HG03432 (cell line): ENCODE data around the gene NEBL.
"Not testable (repeated sequence)": the region's sequence is repeated elsewhere in the genome, so short reads cannot be mapped to it uniquely, and the experiment has no call there.

Experiments
- ATAC-seq: cut with Tn5 transposase; IDR thresholded peaks from one replicate; pipeline ENCODE4 v1.9.1; 2021; ENCODE audit warnings: mild to moderate bottlenecking, moderate library complexity; ENCODE audit not compliant: unreplicated experiment

NEBL gene, protein sequence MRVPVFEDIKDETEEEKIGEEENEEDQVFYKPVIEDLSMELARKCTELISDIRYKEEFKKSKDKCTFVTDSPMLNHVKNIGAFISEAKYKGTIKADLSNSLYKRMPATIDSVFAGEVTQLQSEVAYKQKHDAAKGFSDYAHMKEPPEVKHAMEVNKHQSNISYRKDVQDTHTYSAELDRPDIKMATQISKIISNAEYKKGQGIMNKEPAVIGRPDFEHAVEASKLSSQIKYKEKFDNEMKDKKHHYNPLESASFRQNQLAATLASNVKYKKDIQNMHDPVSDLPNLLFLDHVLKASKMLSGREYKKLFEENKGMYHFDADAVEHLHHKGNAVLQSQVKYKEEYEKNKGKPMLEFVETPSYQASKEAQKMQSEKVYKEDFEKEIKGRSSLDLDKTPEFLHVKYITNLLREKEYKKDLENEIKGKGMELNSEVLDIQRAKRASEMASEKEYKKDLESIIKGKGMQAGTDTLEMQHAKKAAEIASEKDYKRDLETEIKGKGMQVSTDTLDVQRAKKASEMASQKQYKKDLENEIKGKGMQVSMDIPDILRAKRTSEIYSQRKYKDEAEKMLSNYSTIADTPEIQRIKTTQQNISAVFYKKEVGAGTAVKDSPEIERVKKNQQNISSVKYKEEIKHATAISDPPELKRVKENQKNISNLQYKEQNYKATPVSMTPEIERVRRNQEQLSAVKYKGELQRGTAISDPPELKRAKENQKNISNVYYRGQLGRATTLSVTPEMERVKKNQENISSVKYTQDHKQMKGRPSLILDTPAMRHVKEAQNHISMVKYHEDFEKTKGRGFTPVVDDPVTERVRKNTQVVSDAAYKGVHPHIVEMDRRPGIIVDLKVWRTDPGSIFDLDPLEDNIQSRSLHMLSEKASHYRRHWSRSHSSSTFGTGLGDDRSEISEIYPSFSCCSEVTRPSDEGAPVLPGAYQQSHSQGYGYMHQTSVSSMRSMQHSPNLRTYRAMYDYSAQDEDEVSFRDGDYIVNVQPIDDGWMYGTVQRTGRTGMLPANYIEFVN

DNA sequence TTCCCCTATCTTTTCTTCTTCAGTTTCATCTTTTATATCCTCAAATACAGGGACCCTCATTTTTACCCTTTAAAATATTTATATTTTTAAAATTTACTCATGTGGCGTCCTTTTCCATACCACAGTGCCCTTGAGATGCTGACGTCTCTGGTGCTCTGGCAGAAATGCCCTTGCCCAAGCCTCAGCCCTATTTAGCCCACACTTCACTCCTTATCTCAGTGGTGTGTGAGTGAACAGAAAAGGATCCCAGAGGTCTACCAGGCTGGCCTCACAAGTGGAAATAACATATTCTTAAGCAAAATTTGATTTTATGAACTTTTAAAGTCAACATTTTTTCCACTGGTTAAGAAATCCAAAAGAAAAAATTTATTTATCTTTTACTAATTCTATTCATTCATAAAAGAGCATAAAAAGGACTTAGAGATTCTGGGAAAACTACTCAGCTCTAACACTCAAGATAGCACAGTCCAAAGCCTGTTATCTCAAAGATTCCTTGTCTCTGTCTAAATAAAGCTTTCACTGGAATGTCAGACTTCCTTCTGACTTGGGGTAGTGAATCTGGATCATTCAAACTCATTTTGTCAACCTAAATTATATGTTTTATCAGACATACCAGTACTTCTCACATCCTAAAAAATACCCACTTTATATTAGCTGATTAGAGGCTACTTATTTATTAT is at the start of gene NEBL:
Gene NEBL (minus strand): TSS at position 166 of the 680 bp plus-strand sequence. CDS start 106 bp downstream, at position 60.
- ATAC-seq: no peak

DNA sequence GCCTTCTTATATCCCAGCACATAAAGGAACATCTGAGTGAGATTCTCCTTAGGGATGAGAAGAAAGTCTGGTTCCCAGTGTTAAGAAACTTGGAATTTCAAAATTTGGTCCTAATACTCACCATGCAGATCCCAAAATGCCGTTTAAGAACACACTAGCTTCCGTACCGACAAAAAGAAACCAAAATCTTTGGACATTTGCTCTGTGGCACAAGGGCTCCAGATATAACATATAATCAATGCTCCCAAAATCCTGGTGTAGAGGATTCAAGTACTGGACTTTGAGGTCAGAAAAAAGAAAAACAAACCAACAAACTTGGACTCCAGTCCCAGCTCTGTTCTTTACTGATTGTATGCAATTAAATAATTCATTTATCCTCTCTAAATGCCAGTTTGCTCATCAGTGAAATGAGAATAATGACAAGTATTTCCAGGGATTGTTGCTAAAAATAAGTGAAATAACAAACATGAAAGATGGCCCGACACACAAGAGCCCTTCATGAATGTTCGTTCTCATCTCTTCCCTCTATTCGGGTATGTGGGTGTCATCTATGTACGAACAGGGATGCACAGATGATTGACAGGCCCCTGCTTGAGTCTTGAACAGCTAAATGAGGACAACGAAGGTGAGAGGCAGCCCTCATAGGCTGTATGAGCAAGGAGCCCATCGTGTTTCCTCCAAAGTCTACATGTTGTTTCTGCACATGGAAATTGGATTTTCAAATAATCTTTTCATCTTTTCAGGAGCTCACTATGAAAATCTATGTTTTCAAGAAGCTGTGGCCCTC is 48.6 kb upstream of the NEBL start:
- ATAC-seq: no peak

DNA sequence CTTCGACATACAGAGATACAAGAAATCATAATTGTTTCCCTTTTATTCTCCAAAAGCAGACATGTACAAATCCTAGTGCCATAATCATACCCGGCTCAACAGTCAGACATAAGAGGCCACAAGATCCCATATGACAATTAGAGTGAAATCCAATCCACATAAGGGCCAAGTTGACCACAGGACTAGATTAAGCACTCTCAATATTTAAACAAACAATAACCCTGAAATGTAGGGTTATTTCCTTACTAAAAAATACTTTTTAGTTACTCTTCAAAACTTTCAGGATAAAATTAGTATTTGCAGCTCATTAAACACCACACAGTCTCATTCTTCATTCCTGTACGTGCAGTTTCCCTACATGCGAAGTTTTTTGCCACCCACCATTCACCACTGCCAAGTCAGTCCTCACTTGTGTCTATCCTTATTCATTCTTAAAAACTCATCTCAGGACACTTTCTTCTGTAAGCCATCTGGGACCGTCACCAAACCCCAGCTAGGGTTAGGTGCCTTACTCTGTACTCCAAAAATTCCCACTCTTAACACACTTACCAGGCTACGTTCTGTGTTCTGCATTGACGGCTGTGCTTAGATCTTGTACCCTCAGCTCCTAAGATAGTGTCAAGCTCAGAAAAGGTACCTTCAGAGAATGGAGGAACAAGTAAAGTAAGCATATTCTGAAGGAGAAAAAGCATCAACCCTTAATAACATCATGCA is 47.8 kb upstream of the NEBL start:
- ATAC-seq: no peak

DNA sequence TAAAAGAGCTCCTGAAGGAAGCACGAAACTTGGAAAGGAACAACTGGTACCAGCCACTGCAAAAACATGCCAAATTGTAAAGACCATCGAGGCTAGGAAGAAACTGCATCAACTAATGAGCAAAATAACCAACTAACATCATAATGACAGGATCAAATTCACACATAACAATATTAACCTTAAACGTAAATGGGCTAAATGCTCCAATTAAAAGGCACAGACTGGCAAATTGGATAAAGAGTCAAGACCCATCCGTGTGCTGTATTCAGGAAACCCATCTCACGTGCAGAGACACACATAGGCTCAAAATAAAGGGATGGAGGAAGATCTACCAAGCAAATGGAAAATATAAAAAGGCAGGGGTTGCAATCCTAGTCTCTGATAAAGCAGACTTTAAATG is 42.3 kb upstream of the NEBL start:
- not testable (repeated sequence) for ATAC-seq

DNA sequence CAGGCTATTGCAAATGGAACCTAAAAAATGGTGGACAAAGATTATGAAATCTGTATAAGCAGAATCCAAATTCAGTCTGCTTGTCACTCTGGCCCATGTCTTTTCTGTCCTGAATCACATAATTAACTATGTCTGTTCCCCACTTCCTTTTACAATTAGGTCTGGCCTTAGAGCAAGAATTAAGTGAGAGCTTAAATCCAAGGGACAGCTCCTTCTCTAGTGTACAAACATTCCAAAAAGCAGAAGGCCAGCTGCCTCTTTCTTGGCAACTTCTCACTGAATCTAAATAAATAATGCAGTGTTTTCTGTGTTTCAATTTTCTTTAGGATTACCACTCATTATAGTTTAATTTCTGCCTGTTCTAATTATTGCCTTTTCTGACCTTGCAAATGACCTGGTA is 39.3 kb upstream of the NEBL start:
- ATAC-seq: no peak

DNA sequence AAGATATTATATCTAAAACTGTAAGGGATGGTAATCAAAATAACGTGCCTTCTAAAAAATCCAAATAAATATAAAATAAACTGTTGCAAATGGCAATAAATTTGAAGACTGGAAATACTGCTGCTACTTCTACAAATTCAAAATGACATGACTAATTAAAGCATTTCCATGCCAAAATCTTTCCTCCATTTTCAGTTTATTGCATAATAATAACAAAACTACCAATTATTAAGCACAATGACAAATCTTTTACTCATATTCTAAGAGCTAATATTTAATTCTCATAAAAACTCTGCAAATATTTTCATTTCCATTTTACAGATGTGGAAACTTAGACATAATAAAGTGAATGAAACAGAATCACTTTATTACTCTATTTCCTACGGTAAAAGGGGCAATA is 38.8 kb upstream of the NEBL start:
- ATAC-seq: no peak

DNA sequence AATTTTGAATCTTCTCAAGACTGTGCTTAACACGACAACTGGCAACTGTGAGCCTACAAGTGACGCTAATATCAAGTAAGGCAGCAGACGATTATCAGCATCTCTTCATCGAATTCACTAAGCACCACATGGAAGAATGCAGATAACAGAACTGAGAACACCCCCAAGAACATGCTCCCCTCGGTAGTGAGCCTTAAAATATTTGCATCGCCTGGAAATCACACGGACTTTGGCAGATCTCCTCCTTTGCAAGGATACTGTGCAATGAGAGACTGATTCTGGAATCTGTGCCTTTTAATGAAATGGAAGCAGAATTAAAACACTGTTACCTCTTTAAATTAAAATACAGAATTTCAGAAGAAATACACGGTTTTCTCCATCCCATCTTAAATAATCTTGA is 38.2 kb upstream of the NEBL start:
- ATAC-seq: no peak

DNA sequence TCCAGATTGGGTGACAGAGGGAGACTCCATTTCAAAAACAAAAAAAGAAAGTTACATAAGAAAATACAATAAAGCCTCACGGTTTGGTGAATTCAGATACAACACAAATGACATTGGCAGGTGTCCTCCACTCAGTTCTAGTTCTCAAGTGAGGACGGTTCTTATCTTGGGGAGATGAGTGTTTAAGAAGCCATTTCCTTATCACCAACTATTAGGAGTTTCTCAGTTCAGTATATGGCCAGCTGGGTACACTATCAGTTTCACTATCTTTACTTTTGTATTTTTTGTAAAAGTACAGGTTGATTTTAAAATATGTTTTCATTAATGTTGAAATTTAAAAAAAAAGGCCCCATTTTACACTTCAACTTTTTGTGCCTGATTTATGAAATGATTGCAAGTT is 36.6 kb upstream of the NEBL start:
- no peak for ATAC-seq

DNA sequence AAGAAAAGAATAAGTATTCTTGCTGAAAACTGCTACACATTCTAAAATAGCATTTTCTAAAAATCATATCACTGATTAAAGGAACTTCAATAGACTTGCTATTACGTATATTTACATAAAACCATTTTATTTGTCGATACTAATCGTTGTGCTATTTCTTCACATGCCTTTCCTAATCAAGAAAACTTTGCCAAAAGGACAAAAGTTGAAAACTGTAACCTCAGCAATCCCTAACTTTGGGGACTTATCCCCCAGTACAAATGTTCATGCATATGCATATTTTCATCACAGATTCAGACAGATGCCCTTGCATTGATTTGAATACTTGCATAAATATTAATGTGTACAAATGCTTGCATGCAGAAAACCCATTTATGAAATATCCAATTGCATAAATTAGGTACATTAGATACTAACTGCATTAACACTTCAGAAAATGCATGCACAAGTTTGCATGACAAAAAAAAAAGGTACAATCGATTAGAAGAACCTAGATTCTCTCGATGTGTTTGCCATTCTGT is 35.6 kb upstream of the NEBL start:
- ATAC-seq: no peak

DNA sequence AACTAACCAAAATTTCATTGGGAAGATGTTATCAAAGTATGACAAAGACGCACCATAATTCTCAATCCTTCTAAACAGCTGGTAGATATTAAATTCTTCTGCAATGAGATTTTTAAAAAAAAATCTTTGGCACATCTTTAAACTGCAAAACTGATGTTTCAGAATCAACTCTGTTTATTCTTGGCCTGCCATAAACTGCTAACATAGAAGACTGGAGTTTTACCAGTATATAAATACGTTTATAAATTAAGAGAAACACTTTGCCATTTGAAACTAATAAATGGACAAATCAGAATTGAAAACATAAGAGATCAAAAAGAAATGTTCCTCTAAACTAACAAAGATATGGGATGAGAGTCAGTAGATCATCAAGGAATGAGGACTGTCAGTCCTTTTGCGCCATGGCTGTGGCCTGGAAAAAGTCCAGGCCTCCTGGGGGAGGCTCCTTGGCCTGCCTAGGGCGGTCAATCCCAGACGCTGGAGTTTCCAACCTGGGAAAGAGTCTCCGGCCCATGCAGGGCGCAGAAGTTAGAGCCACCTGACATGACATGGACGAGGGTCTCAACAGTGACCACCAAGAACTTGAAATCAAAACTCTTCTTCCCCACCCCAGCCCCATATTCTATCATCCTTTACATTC is 34.2 kb upstream of the NEBL start:
- no peak for ATAC-seq

DNA sequence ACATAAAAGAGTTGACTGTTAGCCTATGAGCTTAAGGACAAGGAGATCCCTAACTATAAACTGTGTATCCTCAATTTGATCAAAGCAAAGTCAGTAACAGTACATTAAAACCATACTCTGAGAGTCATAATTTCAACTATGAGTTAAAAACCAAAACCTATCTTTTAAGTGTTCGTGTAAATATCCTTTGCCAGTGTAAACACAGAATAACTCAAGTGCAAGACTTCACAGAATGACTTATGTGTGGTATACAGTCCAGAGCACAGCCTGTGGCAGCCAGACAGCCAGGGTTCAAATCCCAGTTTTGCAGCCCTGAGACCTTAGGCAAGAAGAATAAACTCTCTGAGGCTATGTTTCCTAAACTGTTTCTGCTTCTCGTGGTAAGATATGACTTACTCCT is 30.3 kb upstream of the NEBL start:
- no peak for ATAC-seq

DNA sequence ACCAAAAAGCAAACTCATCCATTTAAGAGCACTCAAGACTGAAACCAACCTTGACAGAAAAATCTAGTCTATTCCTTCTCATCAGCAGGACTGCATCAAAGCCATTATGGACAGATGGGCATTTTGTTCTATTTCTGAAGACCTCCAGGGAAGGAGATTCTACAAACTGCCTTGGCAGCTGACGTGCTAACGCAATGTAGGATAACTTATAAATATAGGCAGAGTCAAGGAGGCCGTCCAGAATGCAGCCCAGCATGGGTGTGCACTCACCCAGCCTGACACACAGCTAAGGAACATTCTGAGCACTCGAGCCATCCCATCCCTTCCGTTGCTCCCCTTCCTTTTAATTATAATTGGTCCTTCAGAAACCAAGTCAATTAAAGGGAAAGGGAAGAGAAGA is 25.3 kb upstream of the NEBL start:
- no peak for ATAC-seq

DNA sequence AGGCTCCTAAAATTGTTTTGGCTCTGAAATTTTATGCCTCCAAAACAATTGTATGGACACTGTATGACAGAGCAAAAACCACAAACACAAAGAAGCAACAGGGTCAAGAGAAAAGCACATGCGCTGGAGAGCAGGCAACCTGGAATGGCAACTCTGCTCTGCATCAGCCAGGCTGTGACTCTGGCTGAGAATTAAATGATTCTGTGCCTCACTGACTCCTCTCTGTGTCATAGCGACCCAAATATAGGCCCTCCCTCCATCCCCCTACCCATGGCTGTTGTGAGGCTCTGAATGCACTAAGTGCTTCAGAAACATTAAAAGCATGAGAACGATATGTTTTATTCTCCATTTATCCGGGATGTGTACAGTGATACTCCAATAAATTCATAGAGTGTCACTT is 24.9 kb upstream of the NEBL start:
- no peak for ATAC-seq

DNA sequence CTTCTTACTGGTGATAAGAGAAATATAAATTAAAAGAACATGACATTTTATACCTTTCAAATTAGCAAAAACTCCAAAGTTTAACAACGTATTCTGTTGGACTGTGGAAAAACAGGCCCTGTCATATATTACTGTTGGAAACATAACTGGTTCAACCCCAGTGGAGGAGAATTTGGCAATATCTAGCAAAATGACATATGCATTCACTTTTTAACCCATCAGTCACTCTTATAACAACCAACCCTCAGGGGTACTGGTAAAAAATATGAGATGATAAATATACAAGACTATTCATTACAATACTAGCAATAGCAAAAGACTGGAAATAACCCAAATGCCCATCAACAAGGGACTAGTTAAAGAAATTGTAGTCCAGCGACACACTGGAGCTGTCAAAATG is 22.9 kb upstream of the NEBL start:
- ATAC-seq: no peak

DNA sequence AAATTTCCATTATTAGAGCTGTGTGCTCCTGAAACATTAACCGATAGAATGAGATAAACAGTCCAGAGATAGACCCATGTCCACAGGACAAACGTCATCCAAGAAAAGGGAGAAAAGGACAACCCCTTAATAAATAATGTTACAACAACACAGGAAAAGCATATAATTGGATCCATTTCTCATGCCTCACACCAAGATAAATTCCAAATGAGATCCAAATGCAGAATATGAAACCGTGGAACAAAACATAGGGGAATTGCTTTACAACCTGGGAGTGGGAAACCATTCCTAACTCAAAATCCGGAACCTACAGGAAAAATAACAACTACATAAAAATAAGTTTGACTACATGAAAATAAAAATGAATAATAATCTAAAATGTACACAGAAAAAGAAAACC is 22.4 kb upstream of the NEBL start:
- no peak for ATAC-seq

DNA sequence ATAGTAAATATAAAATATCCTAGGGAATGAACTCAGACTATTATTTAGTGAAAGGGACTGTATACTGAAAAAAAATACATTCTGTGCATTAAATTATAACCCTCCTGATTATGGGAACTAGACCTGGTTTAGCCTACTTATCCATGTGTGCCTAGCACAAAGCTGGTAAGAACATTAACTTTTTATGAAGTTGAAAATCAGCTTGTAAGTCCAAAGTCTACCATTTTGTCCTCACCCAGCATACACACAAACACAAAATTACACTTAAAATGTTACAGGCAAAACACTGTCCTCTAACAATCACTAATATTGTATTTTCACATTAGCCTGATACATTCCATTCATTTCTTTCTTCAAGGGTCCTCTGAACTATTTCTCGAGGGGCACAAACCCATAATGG is 19.9 kb upstream of the NEBL start:
- ATAC-seq: no peak

DNA sequence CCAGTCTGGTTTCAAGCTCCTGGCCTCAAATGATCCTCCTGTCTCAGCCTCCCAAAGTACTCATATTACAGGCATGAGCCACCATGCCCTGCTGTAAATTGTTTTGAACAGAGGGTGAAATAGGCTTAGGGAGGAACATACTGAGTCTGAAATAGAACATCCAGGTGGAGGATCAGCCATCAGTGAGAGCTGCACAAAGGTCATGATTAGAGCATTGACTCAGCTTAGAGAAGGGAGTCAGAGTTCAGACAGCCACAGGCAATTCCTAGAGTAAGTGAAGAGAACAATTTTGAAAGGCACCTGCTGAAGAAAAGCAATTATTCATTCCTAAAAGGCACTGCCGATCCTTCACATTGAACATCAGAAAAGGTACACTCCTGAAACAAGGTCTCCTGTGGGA is 15.9 kb upstream of the NEBL start:
- no peak for ATAC-seq

DNA sequence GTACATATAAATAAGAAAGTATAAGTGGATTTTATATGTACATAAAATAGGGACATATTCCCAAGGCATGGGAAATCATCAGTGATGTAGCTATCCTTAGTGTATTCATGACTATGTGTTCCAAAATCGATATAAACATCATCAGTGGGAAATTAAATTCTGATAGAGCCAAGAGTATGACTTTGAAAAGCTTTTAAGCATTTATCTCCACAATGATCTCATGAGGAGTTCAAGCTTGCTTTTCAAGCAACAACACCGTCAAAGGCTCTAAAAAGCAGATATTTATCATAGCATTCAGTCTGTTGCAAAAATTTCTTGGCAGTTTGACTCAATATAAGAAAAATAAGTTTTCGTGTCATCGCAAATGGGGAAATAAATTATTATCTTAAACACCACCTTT is 14.5 kb upstream of the NEBL start:
- no peak for ATAC-seq

DNA sequence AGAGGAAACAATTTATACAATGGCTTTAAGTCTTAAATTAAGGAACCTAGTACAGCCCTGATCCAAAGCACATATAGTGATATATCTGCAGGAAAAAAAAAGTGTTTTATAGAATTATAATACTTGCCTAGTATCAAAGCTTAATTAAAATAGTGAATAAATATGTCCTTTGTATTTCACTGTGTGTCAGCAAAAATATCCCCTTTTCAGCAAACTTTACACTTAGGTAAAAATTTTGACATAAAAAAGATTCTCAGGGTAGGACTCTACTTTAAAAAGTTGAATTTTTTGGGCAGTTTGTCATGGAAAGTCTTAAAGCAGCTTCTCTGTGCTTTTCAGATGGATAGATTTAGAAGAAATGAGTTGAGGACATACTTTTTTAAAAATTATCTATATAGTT is 12.7 kb upstream of the NEBL start:
- ATAC-seq: no peak
